Stimulated activated naive CD8-positive, alpha-beta T cell treated with anti-CD3 and anti-CD28 coated beads, Interleukin-15, amount 100 ng/mL, for 72 hours (primary cell): Measurements from ENCODE around the gene GRIN2A.

Experiments used
- ATAC-seq: fragments of 150-1000 bp; cut with Tn5 transposase; 2 replicates; pipeline ENCODE4 v1.10.0; 2021; ENCODE audit warnings: mild to moderate bottlenecking, moderate library complexity
- DNase-seq, 2 donors: peaks; one replicate each; pipeline ENCODE4 v3.0.0; 2021 to 2022
- H3K27ac Mint-ChIP-seq, 2 donors: one replicate each; pipeline ENCODE4 v1.8.0; 2022; ENCODE audit warnings: mild to moderate bottlenecking in 2 of 2, mixed read lengths in 2 of 2, moderate library complexity in 2 of 2
- H3K27me3 Mint-ChIP-seq: one replicate; pipeline ENCODE4 v1.8.0; 2022; ENCODE audit warnings: mixed read lengths
- H3K4me1 Mint-ChIP-seq: one replicate; pipeline ENCODE4 v1.8.0; 2022; ENCODE audit warnings: mild to moderate bottlenecking, mixed read lengths
- H3K4me3 Mint-ChIP-seq, 2 donors: one replicate each; pipeline ENCODE4 v1.8.0; 2022; ENCODE audit warnings: mild to moderate bottlenecking in 2 of 2, mixed read lengths in 2 of 2, moderate library complexity in 1 of 2
- H3K9me3 Mint-ChIP-seq, 2 donors: one replicate each; pipeline ENCODE4 v1.8.0; 2022; ENCODE audit warnings: mixed read lengths in 2 of 2

The GRIN2A gene

DNA sequence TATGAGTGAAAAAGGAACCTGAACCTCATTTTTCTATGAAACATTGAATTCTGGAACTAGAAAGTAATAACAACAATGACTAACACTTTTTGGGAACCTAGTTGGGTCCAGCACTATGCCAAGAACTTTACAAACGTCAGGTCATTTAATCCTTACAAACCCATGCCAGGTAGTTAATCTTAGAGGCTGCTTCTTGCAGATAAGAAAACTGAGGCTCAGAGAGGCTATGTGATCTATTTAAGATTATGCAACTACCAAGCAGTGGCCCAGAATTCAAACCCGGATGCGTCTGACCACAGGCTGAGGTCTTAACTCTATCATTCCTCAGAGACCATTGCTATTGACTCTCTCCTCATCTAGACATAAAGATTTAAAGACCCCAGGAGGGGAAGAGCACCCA, 358.7 kb downstream of the GRIN2A start:
- Mint-ChIP-seq H3K4me3 (no peak overlapping the region), H3K9me3 (no peaks in the 10 kb centered on the region), H3K4me1 (no peaks in the 10 kb centered on the region), H3K27ac (no peak overlapping the region), H3K27me3 (peaks cover 15% of the 10 kb centered on the region)
- ATAC-seq = no peak
- DNase-seq = no peak

DNA sequence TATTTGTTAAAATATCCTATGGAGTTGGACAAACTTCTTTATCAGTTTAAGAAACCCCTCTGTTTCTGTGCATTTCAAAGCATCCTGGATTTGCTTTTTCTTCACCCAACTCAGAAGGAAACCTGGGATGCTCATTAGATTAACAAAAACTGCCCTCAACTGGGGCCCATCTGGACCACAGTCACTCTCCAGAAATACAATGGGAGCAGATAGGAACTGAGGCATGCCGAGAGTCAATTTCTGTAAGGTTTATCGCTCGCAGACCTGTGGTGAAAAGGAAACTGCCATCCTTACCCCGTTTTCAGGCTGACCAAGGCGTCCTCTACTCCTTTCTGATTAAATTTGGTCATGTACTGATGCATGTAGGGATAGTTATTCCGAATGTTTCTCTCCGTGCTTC, 360.3 kb downstream of the GRIN2A start:
- no peak for ATAC-seq
- H3K27me3 Mint-ChIP-seq = peaks cover 12% of the 10 kb centered on the region
- no peak overlapping the region for H3K4me3 Mint-ChIP-seq
- no peaks in the 10 kb centered on the region for H3K9me3 Mint-ChIP-seq
- DNase-seq = no peak
- no peak overlapping the region for H3K27ac Mint-ChIP-seq
- no peaks in the 10 kb centered on the region for H3K4me1 Mint-ChIP-seq

DNA sequence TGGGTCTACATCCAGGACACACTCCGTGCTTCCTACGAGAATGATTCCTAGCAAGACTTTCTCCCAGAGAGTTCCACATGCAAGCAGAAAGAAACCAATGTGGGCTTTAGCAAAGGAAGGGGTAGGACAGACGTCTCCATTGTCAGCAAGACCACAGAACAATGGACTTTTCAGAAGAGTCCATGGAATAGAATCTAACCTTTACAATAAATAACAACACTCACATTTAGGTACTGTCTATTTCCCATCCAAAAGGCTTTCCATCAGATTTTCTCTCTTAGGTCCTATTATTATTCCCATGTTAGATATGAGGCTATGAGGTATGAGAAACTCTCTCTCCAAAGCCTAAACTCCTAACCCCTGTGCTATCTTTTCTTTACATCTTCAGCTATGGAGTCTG, 360.9 kb downstream of the GRIN2A start:
- no peaks in the 10 kb centered on the region for H3K4me1 Mint-ChIP-seq
- H3K4me3 Mint-ChIP-seq = no peak overlapping the region
- ATAC-seq (no peak), DNase-seq (no peak)
- H3K27me3 Mint-ChIP-seq = peaks cover 7% of the 10 kb centered on the region
- H3K9me3 Mint-ChIP-seq = no peaks in the 10 kb centered on the region
- no peak overlapping the region for H3K27ac Mint-ChIP-seq

DNA sequence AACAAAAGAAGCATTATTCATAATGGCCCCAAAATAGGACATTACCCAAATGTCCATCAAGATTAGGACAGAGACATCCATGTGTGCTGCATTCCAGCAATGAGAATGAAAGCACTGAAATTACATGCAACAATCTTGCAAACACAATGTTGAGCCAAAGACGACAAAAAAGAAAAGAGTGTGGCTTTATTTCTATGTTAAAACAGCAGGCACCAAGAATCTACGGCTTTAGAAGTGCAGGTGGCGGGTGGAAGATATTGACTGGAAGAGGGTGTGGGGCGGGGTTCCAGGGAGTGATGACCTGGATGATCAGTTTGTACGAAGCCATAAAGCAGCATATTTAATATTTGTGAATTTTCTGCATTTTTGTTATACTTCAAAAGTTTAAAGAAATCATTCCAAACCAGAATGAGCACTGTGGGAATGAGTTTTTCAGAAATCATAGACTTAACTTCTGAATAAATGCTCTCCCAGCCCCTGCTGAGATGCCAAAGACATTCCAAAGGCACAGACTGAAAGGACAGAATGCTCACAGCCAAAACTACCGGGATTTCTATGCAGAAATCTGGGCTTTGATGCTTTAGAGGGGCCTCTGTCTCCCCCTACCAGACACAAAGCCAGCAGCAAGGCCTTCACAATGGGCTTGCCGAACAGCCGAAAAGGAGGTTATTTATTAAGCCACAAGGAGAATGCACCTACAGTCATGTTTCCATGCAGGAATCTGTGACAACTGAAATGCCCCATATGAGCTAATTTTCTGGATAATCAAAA, 361.6 kb downstream of the GRIN2A start:
- peaks cover 3% of the 10 kb centered on the region for H3K27me3 Mint-ChIP-seq
- DNase-seq (no peak), ATAC-seq (no peak)
- no peak overlapping the region for H3K27ac Mint-ChIP-seq
- no peaks in the 10 kb centered on the region for H3K4me1 Mint-ChIP-seq
- H3K9me3 Mint-ChIP-seq = no peaks in the 10 kb centered on the region
- no peak overlapping the region for H3K4me3 Mint-ChIP-seq

DNA sequence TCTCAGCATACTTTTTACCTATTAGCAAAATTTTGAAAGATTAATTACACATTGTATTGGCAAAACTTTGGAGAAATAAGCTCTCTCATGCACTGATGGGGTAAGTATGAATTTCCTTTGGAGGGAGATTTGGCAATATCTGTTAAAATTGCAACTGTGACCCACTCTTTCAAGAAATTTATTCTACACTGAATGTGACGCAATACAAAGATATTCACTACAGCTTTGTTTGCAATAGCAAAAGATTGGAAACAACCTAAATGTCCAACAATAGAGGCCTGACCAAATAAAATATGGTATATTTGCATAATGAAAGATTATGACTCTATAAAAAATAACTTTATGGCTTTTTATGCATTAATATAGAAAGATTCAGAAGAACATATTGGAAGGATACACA, 363.5 kb downstream of the GRIN2A start:
- Mint-ChIP-seq H3K27me3 (no peaks in the 10 kb centered on the region), H3K27ac (no peak overlapping the region), H3K4me1 (no peaks in the 10 kb centered on the region), H3K9me3 (no peaks in the 10 kb centered on the region), H3K4me3 (no peak overlapping the region)
- no peak for ATAC-seq
- DNase-seq = no peak

DNA sequence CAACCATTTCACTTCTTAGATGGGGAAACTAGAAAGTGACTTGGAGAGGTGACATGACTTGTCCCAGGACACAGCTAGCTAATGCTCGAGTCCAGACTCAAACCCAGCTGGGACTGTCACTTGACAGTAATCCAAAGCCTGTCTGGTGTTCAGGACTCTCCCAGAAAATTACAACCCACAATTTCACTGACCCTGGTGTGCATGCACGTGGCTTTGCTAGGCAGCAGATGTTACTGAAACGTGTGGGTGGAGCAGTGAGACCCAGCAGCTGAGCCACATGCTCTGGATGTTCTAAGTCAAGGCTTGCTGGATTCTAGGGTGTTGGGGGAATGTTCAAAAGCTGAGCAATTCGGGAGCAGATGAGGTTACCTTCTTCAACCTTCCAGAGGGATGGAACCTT, 364.6 kb downstream of the GRIN2A start:
- Mint-ChIP-seq H3K27me3 (no peaks in the 10 kb centered on the region), H3K27ac (no peak overlapping the region), H3K9me3 (no peaks in the 10 kb centered on the region), H3K4me3 (no peak overlapping the region), H3K4me1 (no peaks in the 10 kb centered on the region)
- DNase-seq (no peak), ATAC-seq (no peak)

DNA sequence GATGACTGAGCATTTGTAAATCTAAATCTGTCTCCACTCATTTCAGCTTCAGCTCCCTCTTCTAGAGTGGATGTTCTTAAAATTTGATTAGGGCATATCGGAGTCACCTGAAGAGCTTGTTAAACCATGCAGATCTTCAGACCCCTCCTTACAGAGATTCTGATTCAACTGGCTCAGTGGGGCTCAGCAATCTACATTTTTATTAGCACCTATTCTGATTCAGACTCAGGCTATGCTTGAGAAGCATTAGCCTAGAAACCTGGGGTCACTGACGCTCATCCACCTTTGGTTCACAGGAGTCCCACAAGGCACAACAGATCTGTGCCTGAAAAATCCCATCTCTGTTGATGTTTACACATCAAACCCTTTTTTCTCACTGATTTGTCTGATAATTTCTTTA, 365.6 kb downstream of the GRIN2A start:
- Mint-ChIP-seq H3K27me3 (no peaks in the 10 kb centered on the region), H3K27ac (no peak overlapping the region), H3K4me3 (no peak overlapping the region), H3K4me1 (no peaks in the 10 kb centered on the region), H3K9me3 (no peaks in the 10 kb centered on the region)
- DNase-seq (no peak), ATAC-seq (no peak)

DNA sequence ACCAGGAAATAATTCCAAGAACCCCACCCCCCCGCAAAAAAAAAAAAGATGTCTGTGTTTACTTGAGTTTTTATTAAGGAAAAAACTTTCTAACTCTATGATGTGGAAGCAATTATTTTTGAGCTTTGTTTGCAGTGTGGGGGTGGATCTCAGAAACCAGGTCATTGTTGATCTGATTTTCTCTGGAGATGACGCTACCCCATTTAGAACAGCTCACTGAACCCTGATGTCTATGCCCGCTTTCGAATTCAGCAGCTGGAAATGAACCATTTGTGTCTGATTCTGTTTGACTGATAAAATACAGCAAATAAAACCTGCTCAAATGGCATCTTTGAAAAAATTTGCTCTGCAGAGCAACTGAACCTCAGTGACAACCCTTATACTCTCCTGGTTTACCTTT, 368.6 kb downstream of the GRIN2A start:
- no peak for DNase-seq
- Mint-ChIP-seq H3K27me3 (no peaks in the 10 kb centered on the region), H3K4me3 (no peak overlapping the region), H3K4me1 (no peaks in the 10 kb centered on the region), H3K9me3 (no peaks in the 10 kb centered on the region), H3K27ac (no peak overlapping the region)
- no peak for ATAC-seq

DNA sequence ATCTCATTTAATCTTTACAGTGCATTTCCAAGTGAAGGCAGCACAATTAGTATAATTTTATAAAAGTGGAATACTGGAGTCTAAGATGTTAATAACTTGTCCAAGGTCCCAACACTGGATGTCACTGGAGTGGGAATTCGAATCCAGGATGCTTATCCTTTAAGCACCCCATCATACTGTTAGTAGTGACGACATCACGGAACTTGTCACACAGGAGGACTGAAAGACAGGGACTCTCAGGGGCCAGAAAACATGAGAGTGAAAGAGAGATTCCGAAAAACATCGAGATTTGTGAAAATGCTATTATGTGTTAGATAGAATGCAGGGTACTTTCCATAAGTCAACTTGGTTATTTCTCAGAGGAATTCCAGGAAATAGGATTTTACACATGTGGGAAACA, 374.0 kb downstream of the GRIN2A start:
- Mint-ChIP-seq H3K27ac (no peak overlapping the region), H3K9me3 (peaks cover 5 to 23% of the 10 kb centered on the region in 2 donors), H3K27me3 (no peaks in the 10 kb centered on the region), H3K4me3 (no peak overlapping the region), H3K4me1 (no peaks in the 10 kb centered on the region)
- ATAC-seq = no peak
- DNase-seq = no peak

DNA sequence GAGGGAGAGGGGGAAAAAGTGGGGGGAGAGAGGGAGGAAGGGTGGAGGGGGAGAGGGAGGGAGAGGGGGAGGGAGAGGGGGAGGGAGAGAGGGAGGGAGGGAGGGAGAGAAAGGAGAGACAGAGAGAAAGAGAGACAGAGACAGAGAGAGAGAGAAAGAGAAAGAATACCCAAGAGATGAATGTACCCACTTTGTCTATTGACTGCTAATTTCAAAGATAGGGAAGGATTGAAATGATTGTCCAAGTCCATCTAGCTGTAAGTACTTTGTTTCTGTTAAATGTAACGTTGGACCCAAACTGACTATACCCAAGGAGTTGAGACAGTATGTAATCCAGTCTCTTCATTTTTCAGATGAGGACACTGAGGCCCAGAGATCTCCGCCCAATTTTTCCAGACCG, 374.9 kb downstream of the GRIN2A start:
- H3K4me1 Mint-ChIP-seq = no peaks in the 10 kb centered on the region
- H3K9me3 Mint-ChIP-seq = peaks cover 5 to 23% of the 10 kb centered on the region in 2 donors
- no peak overlapping the region for H3K4me3 Mint-ChIP-seq
- no peaks in the 10 kb centered on the region for H3K27me3 Mint-ChIP-seq
- no peak overlapping the region for H3K27ac Mint-ChIP-seq
- no peak for DNase-seq
- ATAC-seq = no peak

DNA sequence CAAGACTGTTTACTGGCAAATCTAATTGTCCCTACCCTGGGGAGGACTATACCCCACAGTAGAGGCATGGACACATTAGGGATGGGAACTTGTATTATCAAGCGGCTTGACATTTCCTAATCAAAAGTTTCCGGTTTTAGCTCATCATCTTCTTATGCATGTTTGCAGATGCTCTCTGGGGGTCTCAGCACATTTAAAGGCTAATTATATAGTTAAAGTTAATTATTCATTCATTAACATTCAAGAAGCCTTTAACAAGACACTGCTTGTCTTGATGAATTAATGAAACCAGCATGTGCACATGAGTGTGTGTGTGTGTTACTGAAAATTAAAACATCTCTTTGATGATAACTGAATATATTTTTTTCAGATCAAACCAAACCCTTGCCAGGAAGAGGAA, 377.1 kb downstream of the GRIN2A start:
- Mint-ChIP-seq H3K27me3 (no peaks in the 10 kb centered on the region), H3K4me3 (no peak overlapping the region), H3K27ac (no peak overlapping the region), H3K4me1 (no peaks in the 10 kb centered on the region), H3K9me3 (peaks cover 5 to 23% of the 10 kb centered on the region in 2 donors)
- ATAC-seq = no peak
- no peak for DNase-seq

DNA sequence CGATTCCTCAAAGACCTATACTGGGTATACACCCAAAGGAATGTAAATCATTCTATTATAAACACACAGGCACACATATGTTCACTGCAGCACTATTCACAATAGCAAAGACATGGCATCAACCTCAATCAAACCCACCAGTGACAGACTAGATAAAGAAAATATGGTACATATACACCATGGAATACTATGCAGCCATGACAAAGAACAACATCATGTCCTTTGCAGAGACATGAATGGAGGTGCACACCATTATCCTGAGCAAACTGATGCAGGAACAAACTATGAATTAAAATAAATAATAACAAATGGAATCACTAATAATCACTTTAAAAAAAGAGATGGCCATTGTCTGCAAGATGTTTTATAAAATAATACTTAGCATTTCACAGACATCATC, 380.1 kb downstream of the GRIN2A start:
- Mint-ChIP-seq H3K27me3 (no peaks in the 10 kb centered on the region), H3K4me1 (no peaks in the 10 kb centered on the region), H3K27ac (no peak overlapping the region), H3K4me3 (no peak overlapping the region), H3K9me3 (peaks cover 5 to 16% of the 10 kb centered on the region in 2 donors)
- ATAC-seq (no peak), DNase-seq (no peak)

DNA sequence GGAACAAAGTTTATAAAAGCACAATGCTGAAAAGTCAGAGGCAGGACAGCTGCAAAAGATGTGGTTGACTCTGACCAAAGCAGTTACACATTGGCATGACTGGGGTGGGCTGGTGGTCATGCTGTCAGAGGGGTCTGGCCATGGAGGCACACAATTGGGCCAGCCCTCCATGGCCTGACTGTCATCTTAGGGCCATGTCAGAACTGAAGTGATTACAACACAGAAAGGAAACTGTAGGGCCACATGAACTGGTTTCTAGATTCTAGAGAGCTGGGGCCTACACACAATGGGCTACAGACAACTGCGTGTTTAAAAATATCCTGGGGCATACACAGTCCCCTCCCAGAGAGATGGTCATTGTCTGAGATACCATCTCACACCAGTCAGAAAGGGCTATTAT, 380.6 kb downstream of the GRIN2A start:
- Mint-ChIP-seq H3K4me1 (no peaks in the 10 kb centered on the region), H3K27ac (no peak overlapping the region), H3K4me3 (no peak overlapping the region), H3K9me3 (peaks cover 4 to 13% of the 10 kb centered on the region in 2 donors), H3K27me3 (no peaks in the 10 kb centered on the region)
- DNase-seq (no peak), ATAC-seq (no peak)

DNA sequence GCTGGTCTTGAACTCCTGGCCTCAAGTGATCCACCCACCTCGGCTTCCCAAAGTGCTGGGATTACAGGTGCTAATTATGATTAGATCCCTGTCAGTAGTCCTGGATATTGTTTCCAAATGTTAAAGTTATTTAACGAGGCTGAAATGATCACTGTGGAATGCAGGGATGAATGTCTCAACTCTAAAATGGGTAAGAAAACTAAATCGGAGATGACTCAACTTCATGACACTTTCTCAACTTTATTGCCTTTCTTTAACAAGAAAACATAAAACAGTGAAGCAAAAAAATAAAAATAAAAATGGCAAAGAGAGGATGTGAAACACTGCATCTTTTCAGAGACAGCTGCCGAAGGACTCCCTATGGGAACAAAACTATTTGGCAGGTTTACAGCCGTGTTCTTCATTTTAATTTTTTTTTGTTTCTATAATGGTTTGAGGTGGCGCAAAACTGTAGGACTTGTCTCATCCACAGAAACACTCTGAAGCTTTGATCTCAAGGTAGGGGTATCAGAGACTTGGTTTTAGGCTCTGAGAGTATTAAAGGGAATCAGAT, 382.0 kb downstream of the GRIN2A start:
- H3K27me3 Mint-ChIP-seq = no peaks in the 10 kb centered on the region
- no peak for ATAC-seq
- H3K4me3 Mint-ChIP-seq = no peak overlapping the region
- no peaks in the 10 kb centered on the region for H3K4me1 Mint-ChIP-seq
- H3K9me3 Mint-ChIP-seq = peaks cover 0 to under 1% of the 10 kb centered on the region in 2 donors
- no peak overlapping the region for H3K27ac Mint-ChIP-seq
- DNase-seq = no peak

DNA sequence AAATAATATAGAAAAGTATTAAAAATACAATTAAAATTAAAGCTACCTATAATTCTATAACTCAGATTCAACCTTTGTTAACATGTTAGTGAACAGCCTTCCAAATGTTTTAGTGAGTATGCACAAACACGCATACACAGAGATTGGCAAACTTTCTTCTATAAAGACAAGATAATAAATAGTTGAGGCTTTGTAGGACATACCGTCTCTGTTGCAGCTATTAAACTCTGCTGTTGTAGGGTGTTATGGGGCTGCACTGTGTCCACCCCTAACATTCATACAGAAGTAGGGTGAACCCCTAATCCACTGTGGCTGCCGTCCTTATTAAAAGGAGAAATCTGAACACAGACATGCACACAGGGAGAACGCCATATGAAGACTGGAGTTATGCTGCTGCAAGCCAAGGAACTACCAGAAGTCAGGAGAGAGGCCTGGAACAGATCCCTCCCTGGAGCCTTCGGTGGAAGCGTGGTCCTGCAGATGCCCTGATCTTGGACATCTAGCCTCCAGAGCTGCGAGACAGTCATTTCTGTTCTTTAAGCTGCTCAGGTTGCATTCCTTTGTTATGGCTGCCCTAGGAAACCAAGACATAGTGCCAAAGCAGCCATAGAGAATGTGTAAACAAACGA, 383.2 kb downstream of the GRIN2A start:
- DNase-seq (no peak), ATAC-seq (no peak)
- Mint-ChIP-seq H3K4me3 (no peak overlapping the region), H3K4me1 (no peaks in the 10 kb centered on the region), H3K27ac (no peak overlapping the region), H3K9me3 (no peaks in the 10 kb centered on the region), H3K27me3 (no peaks in the 10 kb centered on the region)

DNA sequence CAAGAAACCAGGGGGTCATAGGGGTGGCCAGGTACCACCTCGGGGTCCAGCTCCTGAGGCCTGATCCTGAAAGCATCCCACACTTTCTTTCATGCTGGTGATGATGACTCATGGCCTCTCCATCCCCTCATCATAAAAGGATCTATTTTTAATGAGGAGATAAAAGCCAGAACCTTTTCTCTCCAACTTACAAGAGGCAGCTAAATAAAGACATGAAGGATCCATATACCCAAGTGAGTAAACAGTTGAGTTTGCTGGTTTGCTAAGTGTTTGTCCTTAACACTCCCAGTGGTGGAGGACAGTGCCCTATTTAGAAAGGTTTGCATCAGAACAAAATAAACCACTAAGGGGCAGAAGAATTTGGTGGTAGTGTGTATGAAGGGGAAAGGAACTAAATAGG, 383.8 kb downstream of the GRIN2A start:
- no peak for DNase-seq
- ATAC-seq = no peak
- Mint-ChIP-seq H3K27me3 (no peaks in the 10 kb centered on the region), H3K9me3 (no peaks in the 10 kb centered on the region), H3K4me3 (no peak overlapping the region), H3K27ac (no peak overlapping the region), H3K4me1 (no peaks in the 10 kb centered on the region)
